HG02588 (cell line): ENCODE results near the gene TRANK1.
A peak's percentile ranks its signal among the peaks of the same experiment; 100 is the strongest.
"Not testable (repeated sequence)": the region's sequence is repeated elsewhere in the genome, so short reads cannot be mapped to it uniquely, and the experiment has no call there.

Experiments
- ATAC-seq: cut with Tn5 transposase; IDR thresholded peaks from one replicate; pipeline ENCODE4 v1.9.1; 2021; ENCODE audit warnings: mild to moderate bottlenecking, moderate library complexity; ENCODE audit not compliant: unreplicated experiment

TRANK1 gene

DNA sequence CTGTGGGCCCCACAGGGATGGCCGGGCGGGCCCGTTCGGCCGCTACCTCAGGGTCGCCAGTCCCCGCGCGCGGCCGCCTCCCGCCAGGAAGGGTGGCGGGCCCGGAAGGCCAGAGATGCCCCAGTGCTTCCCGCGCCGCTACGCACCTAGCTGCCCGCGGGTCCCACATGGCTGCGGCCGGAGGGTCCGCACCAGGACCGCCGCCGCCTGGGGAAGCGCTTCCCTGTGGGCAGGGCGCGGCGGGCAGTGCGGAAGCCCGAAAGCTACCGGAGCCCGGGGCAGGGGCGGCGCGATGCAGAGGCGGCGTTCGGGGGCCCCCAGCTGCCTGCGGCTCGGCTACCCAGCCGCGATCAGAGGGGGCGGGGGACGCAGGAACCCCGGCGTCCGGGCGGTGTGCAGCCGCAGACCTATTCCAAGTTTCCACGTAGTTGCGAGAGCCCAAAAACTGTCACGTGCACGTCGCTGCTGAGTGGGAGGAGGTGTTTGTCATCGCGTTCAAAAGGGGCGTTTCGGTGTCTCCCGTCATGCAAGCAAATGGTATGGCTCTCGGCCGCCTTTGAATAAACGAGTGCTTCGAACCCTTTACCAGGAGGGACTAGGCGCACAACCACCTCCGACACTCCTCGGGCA, at the start of gene TRANK1:
Gene TRANK1, minus strand, starts transcription at position 414 of the 630 bp plus-strand sequence. Its CDS starts 245 bp downstream, at position 169.
- ATAC-seq: peak; percentile 64

- ATAC-seq: peak; percentile 90
Observed at GRCh38 chr3:36993326-36994283, 48.8 kb upstream of the TRANK1 start, which contains the start of gene MLH1. Gene MLH1, plus strand, starts transcription at chr3:36993518. Its CDS starts 30 bp downstream, at chr3:36993548.

- peak; percentile 82 for ATAC-seq
Observed at GRCh38 chr3:36992806-36993325, 48.0 kb upstream of the TRANK1 start, which contains the start of gene EPM2AIP1. Gene EPM2AIP1, minus strand, starts transcription at chr3:36993131. Its CDS starts 54 bp downstream, at chr3:36993077.

DNA sequence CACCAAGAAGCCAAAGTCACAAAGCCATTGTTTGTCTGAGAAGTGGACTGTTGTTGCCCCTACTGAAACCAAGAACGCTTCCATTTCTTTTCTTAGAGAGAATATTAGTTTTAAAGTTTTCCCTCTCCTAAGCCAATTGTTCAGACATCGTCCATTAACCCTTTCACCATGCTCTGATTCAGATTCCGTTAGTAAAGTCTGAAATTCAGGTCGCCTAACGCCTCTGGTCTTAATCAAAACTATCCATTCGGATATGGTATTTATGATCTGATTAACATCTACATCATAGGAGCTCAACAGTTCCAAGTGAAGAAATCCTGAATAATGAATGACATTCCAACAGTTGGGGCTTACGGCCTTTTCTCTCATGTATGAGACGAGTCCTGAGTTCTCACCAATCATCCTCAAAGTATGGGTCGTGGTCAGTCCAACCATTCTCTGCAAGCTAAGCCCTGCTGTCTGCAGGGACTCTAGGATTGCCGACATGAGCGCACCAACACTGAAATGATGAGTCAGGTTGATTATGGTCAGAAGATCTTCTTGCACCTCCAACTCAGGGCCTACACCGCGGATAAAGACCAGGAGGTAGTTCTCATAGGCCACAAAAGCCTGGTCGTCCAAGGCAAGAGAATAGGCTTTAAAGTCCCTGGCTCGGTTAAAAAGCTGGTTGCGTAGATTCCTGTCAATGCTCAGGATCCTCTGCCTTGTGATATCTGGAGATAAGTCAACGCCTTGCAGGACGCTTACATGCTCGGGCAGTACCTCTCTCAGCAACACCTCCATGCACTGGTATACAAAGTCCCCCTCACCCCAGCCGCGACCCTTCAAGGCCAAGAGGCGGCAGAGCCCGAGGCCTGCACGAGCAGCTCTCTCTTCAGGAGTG, 47.3 kb upstream of the TRANK1 start:
- ATAC-seq: no peak

DNA sequence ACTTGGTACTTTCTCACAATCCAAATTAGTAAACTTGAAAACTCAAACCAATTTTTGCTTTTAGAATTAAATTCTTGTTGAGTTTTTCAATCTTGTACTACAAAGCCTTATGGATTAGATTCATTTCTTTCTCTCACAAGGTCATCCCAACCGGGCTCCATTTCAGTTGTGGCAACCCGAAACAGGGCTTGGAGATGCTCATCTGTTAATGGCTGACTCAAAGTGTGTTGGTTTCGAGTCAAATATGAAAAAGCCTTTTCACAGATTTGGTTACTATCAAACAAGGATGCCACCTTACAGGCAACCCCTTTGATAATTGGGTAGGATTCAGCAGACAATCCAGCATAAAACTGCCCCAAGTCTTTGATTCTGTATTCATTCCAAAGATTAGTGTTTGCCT, 46.3 kb upstream of the TRANK1 start:
- ATAC-seq: no peak

DNA sequence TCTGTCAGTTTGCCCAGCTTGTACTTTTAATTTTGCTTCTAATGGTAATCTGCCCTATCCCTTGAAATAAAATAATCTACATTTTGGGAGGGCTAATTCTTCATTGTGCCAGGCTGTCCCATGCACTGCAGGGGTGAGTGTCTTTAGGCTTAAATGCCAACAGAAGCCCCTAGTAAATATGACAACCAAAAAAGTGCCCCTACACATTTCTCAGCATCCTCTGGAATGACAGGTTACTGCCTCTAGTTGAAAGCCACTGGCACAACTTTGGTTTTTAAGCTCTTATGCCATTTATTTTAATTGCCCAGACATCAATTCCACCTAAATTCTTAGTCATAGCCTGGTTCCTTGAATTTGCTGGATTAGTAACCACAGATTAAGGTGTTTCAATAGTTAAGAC, 44.7 kb upstream of the TRANK1 start:
- no peak for ATAC-seq

DNA sequence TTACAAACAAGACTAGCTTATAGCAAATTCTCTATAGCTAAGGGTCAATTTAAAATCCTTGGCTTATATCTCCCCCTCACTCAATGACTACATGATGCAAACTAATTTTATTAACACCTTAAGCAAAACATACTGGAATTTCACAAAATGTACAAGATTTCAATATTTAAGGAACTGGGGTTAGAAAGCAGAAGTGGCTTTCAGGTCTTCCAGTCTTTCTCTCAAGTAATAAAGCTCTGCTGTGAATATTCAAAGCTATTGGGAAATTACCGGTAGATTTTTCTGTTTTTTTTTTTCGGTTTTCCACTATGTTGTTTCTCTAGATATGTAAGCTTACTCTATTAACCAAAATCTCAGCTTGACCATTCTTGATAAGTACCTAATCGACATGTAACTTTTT, 44.2 kb upstream of the TRANK1 start:
- ATAC-seq: no peak

- no peak for ATAC-seq
Observed at GRCh38 chr3:36988356-36988755, 43.5 kb upstream of the TRANK1 start.

- ATAC-seq: no peak
Observed at GRCh38 chr3:36981006-36981405, 36.2 kb upstream of the TRANK1 start.

DNA sequence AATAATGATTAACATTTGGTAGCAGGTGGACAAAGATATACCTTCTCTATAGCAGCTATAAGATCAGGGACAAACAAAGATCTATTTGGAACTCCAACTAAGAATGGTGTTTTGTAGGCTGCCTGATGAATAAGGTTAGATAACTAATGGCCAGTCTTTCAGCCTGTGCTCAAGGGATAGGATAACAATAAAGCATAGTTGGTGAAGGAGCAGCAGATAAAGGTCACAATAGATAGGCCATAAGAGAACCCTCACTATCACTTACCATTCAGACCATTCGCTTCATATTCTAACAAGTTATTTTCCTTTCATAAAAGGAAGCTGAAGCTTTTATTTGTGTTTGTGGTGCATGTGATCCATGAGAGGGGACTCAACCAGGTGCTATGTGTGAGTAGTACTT, 28.3 kb upstream of the TRANK1 start:
- no peak for ATAC-seq

DNA sequence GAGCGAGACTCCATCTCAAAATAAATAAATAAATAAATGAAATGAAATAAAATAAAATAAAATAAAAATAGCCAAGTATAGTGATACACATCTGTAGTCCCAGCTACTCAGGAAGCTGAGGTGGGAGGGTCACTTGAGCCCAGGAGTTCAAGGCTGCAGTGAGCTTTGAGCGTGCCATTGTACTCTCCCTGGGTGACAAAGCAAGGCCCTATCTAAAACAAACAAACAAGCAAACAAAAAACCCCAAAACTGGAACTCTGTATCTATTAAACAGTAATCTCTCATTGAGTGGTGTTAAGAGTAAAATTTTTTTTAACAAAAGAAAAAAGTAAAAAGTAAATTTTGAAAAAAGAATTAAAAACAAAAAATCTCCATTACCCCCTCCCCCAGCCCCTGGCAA, 27.3 kb upstream of the TRANK1 start:
- ATAC-seq: no peak

DNA sequence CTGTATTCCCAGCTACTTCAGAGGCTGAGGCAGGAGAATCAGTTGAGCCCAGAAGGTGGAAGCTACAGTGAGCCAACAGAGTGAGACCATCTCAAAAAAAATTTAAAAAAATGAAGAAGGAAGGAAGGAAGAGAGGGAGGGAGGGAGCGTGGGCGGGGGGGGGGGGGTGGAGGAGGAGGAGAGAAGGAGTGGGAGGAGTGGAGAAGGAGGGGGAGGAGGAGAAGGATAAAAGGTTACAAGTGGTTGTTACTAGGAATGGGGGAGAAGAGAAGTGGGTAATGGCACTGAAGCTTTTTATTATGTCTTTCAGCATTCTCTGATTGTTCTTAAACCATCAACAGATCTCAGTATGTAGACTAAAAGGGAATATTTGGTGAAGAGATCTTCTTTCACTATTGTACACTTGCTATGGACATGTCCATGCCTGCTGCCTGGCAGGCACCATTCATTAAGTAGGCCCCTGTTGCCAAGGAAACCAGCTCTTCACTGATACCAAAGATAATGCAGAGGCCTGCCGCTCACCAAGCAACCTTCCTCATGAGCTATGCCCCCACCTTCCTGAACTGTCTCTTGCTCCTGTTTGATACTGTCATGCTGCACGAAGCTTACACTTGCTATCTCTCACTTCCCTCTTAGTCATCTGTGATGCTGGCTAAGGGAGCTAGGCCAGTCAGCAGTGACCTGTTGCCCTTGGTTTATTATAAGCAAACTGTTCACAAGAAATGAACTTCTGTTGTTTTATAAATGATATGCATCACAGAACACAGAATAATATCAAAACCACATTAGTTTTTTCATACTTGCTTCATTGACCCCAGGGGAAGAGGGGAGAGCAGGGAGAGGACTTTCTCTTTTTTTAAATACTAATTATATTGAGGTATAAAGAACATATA, 24.9 kb upstream of the TRANK1 start:
- peak; percentile 98 for ATAC-seq

DNA sequence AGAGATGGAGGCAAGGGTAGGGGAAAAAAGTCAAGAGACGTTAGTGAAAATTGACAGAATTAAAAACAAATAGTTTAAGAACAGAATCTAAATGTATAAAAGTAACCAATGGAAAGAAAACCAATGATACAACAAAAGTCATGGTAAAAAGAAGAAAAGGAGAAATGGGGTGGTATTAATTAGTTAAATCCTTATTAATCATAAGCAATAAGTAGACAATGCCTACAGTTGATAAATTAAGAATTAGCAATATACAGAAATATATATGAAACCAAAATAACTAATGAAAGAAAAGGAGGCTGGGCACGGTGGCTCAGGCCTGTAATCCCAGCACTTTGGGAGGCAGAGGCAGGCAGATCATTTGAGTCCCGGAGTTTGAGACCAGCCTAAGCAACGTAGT, 24.2 kb upstream of the TRANK1 start:
- no peak for ATAC-seq

DNA sequence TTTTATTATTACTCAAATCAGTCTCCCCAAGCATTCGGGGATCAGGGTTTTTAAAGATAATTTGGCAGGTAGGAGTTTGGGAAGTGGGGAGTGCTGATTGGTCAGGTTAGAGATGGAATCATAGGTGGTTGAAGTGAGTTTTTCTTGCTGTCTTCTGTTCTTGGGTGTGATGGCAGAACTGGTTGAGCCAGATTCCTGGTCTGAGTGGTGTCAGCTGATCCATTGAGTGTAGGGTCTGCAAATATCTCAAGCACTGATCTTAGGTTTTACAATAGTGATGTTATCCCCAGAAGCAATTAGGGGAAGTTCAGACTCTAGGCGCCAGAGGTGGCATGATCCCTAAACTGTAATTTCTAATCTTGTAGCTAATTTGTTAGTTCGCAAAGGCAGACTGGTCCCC, 20.6 kb upstream of the TRANK1 start:
- no peak for ATAC-seq

GRCh38 chr3:36964817-36965216, 20.0 kb upstream of the TRANK1 start:
- no peak for ATAC-seq

- no peak for ATAC-seq
Observed at GRCh38 chr3:36964331-36964730, 19.5 kb upstream of the TRANK1 start.

- not testable (repeated sequence) for ATAC-seq
Observed at GRCh38 chr3:36963008-36963407, 18.2 kb upstream of the TRANK1 start.

DNA sequence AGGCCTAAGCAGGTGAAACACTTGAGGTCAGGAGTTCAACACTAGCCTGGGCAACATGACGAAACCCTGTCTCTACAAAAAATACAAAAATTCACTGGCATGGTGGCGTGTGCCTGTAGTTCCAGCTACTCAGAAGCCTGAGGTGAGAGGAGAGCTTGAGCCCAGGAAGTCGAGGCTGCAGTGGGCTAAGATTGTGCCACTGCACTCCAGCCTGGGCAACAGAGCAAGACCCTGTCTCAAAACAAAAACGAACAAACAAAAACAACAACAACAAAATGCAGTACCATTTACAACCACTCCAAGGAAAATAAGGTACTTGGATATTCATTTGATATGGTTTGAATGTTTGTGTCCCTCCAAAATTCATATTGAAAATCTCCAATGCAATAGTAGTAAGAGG, 15.6 kb upstream of the TRANK1 start:
- no peak for ATAC-seq

GRCh38 chr3:36959821-36960220, 15.0 kb upstream of the TRANK1 start:
- ATAC-seq: no peak
